IMR-90 (cell line): ENCODE data around the gene DOCK1. TPM values are rescaled to one million over a fixed set of nuclear protein-coding genes. Genes with fewer than 3 reads are reported as not detected.

Experiments used
- ATAC-seq: fragments of 200-7000 bp; cut with Tn5 transposase; 2 replicates; pipeline ENCODE4 v1.9.1; 2020; ENCODE audit warnings: low read depth, mild to moderate bottlenecking, moderate library complexity
- BruUV-seq: library from RNA; stranded (reverse); fragments of 400-500 nt; replicated peaks from 2 replicates; lab custom pipeline; 2021; lab: Mats Ljungman, UMichigan
- CTCF ChIA-PET: fragments of 300-600 bp; formaldehyde crosslinking; extraction: SDS; loops from one replicate; lab custom pipeline; 2021; ENCODE audit warnings: antibody characterized with exemption; lab: Yijun Ruan, JAX
- POLR2A ChIA-PET: fragments of 300-600 bp; sonication (Branson Sonifier 250); formaldehyde crosslinking; loops from one replicate; lab custom pipeline; 2022; ENCODE audit warnings: antibody characterized with exemption; ENCODE audit not compliant: unreplicated experiment; lab: Charles Lee
- DNase-seq: peaks from one replicate; pipeline ENCODE4 v3.0.0; 2013
- H2AFZ ChIP-seq: replicated peaks from 2 replicates; pipeline ENCODE3; 2013; ENCODE audit warnings: low read length, mild to moderate bottlenecking; ENCODE audit not compliant: poor library complexity
- H2AK5ac ChIP-seq: 2 replicates; pipeline ENCODE4 v1.6.1; 2013; ENCODE audit warnings: low read depth, low read length, inconsistent platforms
- H2AK9ac ChIP-seq: replicated peaks from 2 replicates; pipeline ENCODE3; 2013; ENCODE audit warnings: mild to moderate bottlenecking, low read depth, low read length, moderate library complexity; ENCODE audit not compliant: poor library complexity
- H2BK120ac ChIP-seq: 2 replicates; pipeline ENCODE4 v1.6.1; 2013; ENCODE audit warnings: low read depth, low read length, inconsistent platforms
- H2BK15ac ChIP-seq: 3 replicates; pipeline ENCODE4 v1.6.1; 2013; ENCODE audit warnings: low read depth, low read length, inconsistent platforms
- H2BK20ac ChIP-seq: 2 replicates; pipeline ENCODE4 v1.6.1; 2013; ENCODE audit warnings: low read depth, mild to moderate bottlenecking, inconsistent platforms, low read length, moderate library complexity
- H2BK5ac ChIP-seq: 2 replicates; pipeline ENCODE4 v1.6.1; 2013; ENCODE audit warnings: mild to moderate bottlenecking, low read depth, low read length, inconsistent platforms; ENCODE audit not compliant: poor library complexity, severe bottlenecking
- H3K14ac ChIP-seq: replicated peaks from 2 replicates; pipeline ENCODE4 v1.6.1; 2013; ENCODE audit warnings: low read depth, low read length, inconsistent platforms
- H3K18ac ChIP-seq: 2 replicates; pipeline ENCODE4 v1.6.1; 2013; ENCODE audit warnings: low read depth, low read length, control low read depth
- H3K23ac ChIP-seq: 2 replicates; pipeline ENCODE4 v1.6.1; 2013; ENCODE audit warnings: low read depth, low read length, inconsistent platforms
- H3K27ac ChIP-seq: 2 replicates; pipeline ENCODE4 v1.5.1; 2013; ENCODE audit warnings: mild to moderate bottlenecking, control low read depth, low read length; ENCODE audit not compliant: insufficient read depth
- H3K27me3 ChIP-seq: 2 replicates; pipeline ENCODE4 v1.6.1; 2013; ENCODE audit warnings: low read length; ENCODE audit not compliant: control insufficient read depth, insufficient read depth
- H3K36me3 ChIP-seq: 2 replicates; pipeline ENCODE4 v1.6.1; 2013; ENCODE audit warnings: low read length, mixed read lengths; ENCODE audit not compliant: control insufficient read depth, insufficient read depth
- H3K4ac ChIP-seq: 2 replicates; pipeline ENCODE4 v1.6.1; 2013; ENCODE audit warnings: low read depth, low read length, inconsistent platforms
- H3K4me1 ChIP-seq: 2 replicates; pipeline ENCODE4 v1.6.1; 2013; ENCODE audit warnings: low read length, mixed read lengths; ENCODE audit not compliant: control insufficient read depth, insufficient read depth
- H3K4me2 ChIP-seq: 2 replicates; pipeline ENCODE4 v1.6.1; 2013; ENCODE audit warnings: low read depth, mild to moderate bottlenecking, control low read depth, low read length, moderate library complexity
- H3K4me3 ChIP-seq: 2 replicates; pipeline ENCODE4 v1.5.1; 2013; ENCODE audit warnings: low read depth, mild to moderate bottlenecking, control low read depth, low read length, moderate library complexity; ENCODE audit not compliant: insufficient read depth
- H3K56ac ChIP-seq: 2 replicates; pipeline ENCODE4 v1.6.1; 2013; ENCODE audit warnings: low read length, inconsistent platforms; ENCODE audit not compliant: insufficient read depth; ENCODE audit errors: extremely low read depth
- H3K79me1 ChIP-seq, 2 experiments: 2 replicates each; pipeline ENCODE4 v1.6.1; 2013; ENCODE audit warnings: low read length in 2 of 2, inconsistent platforms in 1 of 2, low read depth in 1 of 2
- H3K9ac ChIP-seq: 2 replicates; pipeline ENCODE4 v1.6.1; 2013; ENCODE audit warnings: low read depth, low read length, control low read depth
- H3K9me1 ChIP-seq: 2 replicates; pipeline ENCODE4 v1.6.1; 2013; ENCODE audit warnings: low read length, inconsistent platforms; ENCODE audit not compliant: insufficient read depth
- H3K9me3 ChIP-seq: 2 replicates; pipeline ENCODE4 v1.6.1; 2013; ENCODE audit warnings: low read length; ENCODE audit not compliant: control insufficient read depth, insufficient read depth
- H4K20me1 ChIP-seq: 2 replicates; pipeline ENCODE4 v1.6.1; 2013; ENCODE audit warnings: low read length, inconsistent platforms; ENCODE audit not compliant: insufficient read depth
- H4K5ac ChIP-seq: 2 replicates; pipeline ENCODE4 v1.6.1; 2013; ENCODE audit warnings: mild to moderate bottlenecking, low read depth, low read length, control low read depth
- H4K8ac ChIP-seq, 2 experiments: 2 replicates each; pipeline ENCODE4 v1.6.1; 2013; ENCODE audit warnings: low read depth in 2 of 2, low read length in 2 of 2, control low read depth in 1 of 2, inconsistent platforms in 1 of 2
- H4K91ac ChIP-seq: 2 replicates; pipeline ENCODE4 v1.6.1; 2013; ENCODE audit warnings: low read depth, low read length, inconsistent platforms; ENCODE audit not compliant: insufficient read depth
- BHLHE40 ChIP-seq: fragments of 150-350 bp; IDR thresholded peaks from 2 replicates; pipeline ENCODE4 v1.6.1; 2016; ENCODE audit warnings: mild to moderate bottlenecking, low read depth, low read length
- CEBPB ChIP-seq: IDR thresholded peaks from 2 replicates; pipeline ENCODE4 v1.6.1; 2012; ENCODE audit warnings: low read depth, low read length, improper control_type of control experiment
- CHD1 ChIP-seq: IDR thresholded peaks from 2 replicates; pipeline ENCODE4 v1.6.1; 2012; ENCODE audit warnings: low read depth, low read length, improper control_type of control experiment
- MAFK ChIP-seq: IDR thresholded peaks from 2 replicates; pipeline ENCODE4 v1.6.1; 2012; ENCODE audit warnings: low read depth, low read length, improper control_type of control experiment
- NFE2L2 ChIP-seq: fragments of 150-350 bp; IDR thresholded peaks from 2 replicates; pipeline ENCODE4 v1.6.1; 2016; ENCODE audit warnings: low read depth, mild to moderate bottlenecking, low read length
- POLR2A ChIP-seq: IDR thresholded peaks from 2 replicates; pipeline ENCODE4 v1.6.1; 2012; ENCODE audit warnings: mild to moderate bottlenecking, low read depth, low read length
- RAD21 ChIP-seq: IDR thresholded peaks from 2 replicates; pipeline ENCODE4 v1.6.1; 2012; ENCODE audit warnings: low read length, improper control_type of control experiment
- WGBS, 2 experiments: methylation state at CpG; one replicate each; pipeline versions ENCODE4 v1.1.5 to v1.1.7; 2013; ENCODE audit warnings: missing lambda C conversion rate in 2 of 2; ENCODE audit not compliant: insufficient read length in 1 of 2; ENCODE audit errors: extremely low coverage in 2 of 2; 5-methylcytosine and 5-hydroxymethylcytosine counted together
- dilution Hi-C: fragments of 300-500 bp; cut with HindIII; formaldehyde crosslinking; loops from one replicate; pipeline ENCODE4 v1.14.3; 2018; ENCODE audit warnings: low sequenced_read_pairs; ENCODE audit not compliant: unreplicated experiment
- in situ Hi-C: fragments of 300-500 bp; cut with MboI; formaldehyde crosslinking; loops from 3 replicates; pipeline ENCODE4 v1.14.3; 2019; ENCODE audit warnings: low sequenced_read_pairs, inconsistent platforms, mixed read lengths
- intact Hi-C: fragments of 100-400 bp; cut with micrococcal nuclease; formaldehyde crosslinking; loops from 2 replicates; pipeline ENCODE4 v1.10.0; 2022
- polyA plus RNA-seq, 3 experiments: library from polyadenylated mRNA; depleted of rRNA; stranded (reverse); fragments of >200 nt; gene quantifications; 2 replicates each; pipeline ENCODE4 v1.2.3, GENCODE V29; 2012; ENCODE audit warnings: low replicate concordance in 1 of 3
- total RNA-seq: library from RNA; depleted of rRNA; stranded (reverse); fragments of >200 nt; gene quantifications from 2 replicates; pipeline ENCODE4 v1.2.3, GENCODE V29; 2012
- TF ChIP-seq, protein P1 (sequence below): conservative IDR thresholded peaks from 2 replicates; pipeline ENCODE4 v1.5.1; 2012; ENCODE audit warnings: mild to moderate bottlenecking, low read depth, low read length, improper control_type of control experiment

Gene DOCK1
- total and polyA plus RNA-seq, 2 of the 4 experiments (the other 2 are of a cell fraction): 28.2 to 71.0 TPM

DNA sequence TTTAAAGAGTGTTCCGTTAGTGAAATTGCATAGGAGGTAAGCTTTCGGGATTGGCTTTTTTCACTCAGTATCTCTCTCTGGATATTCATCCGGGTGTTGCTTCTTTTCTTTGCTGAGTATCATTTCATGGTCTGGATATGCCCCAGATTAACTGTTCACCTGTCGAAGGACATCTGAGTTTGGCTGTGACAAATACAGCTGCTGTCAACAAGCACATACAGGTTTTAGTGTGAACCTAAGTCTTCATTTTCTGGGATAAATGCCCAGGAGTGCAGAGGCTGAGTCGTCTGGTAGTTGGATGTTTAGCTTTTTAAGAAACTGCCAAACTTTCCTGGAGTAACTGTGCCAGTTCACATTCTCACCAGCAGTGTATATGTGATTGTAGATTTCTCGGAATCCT lies 5.6 kb downstream of the DOCK1 start:
- Histone ChIP-seq H3K9me1 (peaks cover 38% of the 10 kb centered on the region), H2BK20ac (no peak overlapping the region), H3K14ac (no peak overlapping the region), H3K36me3 (peaks cover 6% of the 10 kb centered on the region), H3K27me3 (no peaks in the 10 kb centered on the region), H2BK5ac (no peak overlapping the region), H3K4me2 (no peak overlapping the region), H2AK9ac (no peak overlapping the region), H3K4me1 (peaks cover 18% of the 10 kb centered on the region), H3K56ac (no peak overlapping the region), H2BK15ac (no peak overlapping the region), H3K9ac (no peak overlapping the region), H3K4me3 (no peak overlapping the region), H2AFZ (no peak overlapping the region), H3K9me3 (0 out of 2 replicates have a peak, but pooled peaks cover 1% of the 10 kb centered on the region), H4K5ac (no peak overlapping the region), H4K91ac (no peak overlapping the region), H4K8ac (no peak overlapping the region), H3K79me1 (peaks cover 35 to 91% of the 10 kb centered on the region in 2 experiments), H3K4ac (no peak overlapping the region), H4K20me1 (peaks cover 89% of the 10 kb centered on the region), H2BK120ac (no peak overlapping the region), H3K18ac (no peak overlapping the region), H3K27ac (no peak overlapping the region), H2AK5ac (no peak overlapping the region), H3K23ac (no peak overlapping the region)
- TF ChIP-seq CHD1 (no peak), CEBPB (no peak), MAFK (no peak), POLR2A (no peak), RAD21 (no peak), BHLHE40 (no peak), NFE2L2 (no peak)
- TF ChIP-seq, protein P1, sequence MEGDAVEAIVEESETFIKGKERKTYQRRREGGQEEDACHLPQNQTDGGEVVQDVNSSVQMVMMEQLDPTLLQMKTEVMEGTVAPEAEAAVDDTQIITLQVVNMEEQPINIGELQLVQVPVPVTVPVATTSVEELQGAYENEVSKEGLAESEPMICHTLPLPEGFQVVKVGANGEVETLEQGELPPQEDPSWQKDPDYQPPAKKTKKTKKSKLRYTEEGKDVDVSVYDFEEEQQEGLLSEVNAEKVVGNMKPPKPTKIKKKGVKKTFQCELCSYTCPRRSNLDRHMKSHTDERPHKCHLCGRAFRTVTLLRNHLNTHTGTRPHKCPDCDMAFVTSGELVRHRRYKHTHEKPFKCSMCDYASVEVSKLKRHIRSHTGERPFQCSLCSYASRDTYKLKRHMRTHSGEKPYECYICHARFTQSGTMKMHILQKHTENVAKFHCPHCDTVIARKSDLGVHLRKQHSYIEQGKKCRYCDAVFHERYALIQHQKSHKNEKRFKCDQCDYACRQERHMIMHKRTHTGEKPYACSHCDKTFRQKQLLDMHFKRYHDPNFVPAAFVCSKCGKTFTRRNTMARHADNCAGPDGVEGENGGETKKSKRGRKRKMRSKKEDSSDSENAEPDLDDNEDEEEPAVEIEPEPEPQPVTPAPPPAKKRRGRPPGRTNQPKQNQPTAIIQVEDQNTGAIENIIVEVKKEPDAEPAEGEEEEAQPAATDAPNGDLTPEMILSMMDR: no peak
- 100% methylated on average over 1 of the region's 6 CpGs; no CpG with 5 or more reads in 1 of the 2 experiments for WGBS, 2 experiments
- ChIA-PET POLR2A (no interaction called here), CTCF (interaction anchor here (1.4 kb wide), 1 partner anchor 10 kb away, joined by 4 read pairs; no protein-coding TSS in a partner anchor)
- ATAC-seq (no peak), DNase-seq (peak; percentile 34)
- intact Hi-C loops (no loop called here), in situ Hi-C loops (no loop called here), dilution Hi-C loops (no loop called here)
- no TSS peak for BruUV-seq
